Measurements from ENCODE around the gene ELP1.

DNA sequence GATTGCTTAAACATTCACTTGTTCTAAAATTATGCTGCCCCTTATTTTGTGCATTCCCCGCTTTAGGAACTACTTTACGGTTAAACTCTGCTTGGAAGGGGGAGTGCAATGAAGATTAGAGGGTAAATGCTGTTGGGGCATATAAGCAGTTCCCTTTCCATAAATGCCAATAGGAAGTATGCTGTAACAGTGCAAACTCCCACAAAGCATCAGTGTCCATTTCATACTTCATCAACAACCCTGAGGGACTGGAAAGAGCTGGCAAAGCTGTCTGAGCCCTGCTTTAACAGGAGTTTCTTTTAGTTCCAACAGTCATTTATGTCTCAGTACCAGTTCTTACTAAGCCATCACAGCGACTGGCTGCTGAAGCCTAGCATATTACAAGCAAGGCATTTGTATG, 70.0 kb downstream of the ELP1 start:
- TF ChIP-seq, protein P1, sequence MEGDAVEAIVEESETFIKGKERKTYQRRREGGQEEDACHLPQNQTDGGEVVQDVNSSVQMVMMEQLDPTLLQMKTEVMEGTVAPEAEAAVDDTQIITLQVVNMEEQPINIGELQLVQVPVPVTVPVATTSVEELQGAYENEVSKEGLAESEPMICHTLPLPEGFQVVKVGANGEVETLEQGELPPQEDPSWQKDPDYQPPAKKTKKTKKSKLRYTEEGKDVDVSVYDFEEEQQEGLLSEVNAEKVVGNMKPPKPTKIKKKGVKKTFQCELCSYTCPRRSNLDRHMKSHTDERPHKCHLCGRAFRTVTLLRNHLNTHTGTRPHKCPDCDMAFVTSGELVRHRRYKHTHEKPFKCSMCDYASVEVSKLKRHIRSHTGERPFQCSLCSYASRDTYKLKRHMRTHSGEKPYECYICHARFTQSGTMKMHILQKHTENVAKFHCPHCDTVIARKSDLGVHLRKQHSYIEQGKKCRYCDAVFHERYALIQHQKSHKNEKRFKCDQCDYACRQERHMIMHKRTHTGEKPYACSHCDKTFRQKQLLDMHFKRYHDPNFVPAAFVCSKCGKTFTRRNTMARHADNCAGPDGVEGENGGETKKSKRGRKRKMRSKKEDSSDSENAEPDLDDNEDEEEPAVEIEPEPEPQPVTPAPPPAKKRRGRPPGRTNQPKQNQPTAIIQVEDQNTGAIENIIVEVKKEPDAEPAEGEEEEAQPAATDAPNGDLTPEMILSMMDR (IDR thresholded peaks at IDR 0.05): no peak
- no peak for TF ChIP-seq POLR2A (IDR thresholded peaks at IDR 0.05)

Data from testis (tissue), 2 donors.